ENCODE measurements around the gene CSH1.
"Not testable (repeated sequence)": the region's sequence is repeated elsewhere in the genome, so short reads cannot be mapped to it uniquely, and the experiment has no call there.

The CSH1 gene

GRCh38 chr17:63871646-63872365, 24.6 kb downstream of the CSH1 start:
- not testable (repeated sequence) for H3K27me3 ChIP-seq (ENCODE audit: control insufficient read depth, insufficient read depth, low read length); H3K9ac ChIP-seq (ENCODE audit: low read depth, low read length); H3K9me3 ChIP-seq (ENCODE audit: control insufficient read depth, insufficient read depth, low read length); H3K36me3 ChIP-seq (ENCODE audit: control insufficient read depth, insufficient read depth, low read length); H3K4me1 ChIP-seq (ENCODE audit: control insufficient read depth, insufficient read depth, low read length); H3K4me3 ChIP-seq (ENCODE audit: low read depth, low read length)

DNA sequence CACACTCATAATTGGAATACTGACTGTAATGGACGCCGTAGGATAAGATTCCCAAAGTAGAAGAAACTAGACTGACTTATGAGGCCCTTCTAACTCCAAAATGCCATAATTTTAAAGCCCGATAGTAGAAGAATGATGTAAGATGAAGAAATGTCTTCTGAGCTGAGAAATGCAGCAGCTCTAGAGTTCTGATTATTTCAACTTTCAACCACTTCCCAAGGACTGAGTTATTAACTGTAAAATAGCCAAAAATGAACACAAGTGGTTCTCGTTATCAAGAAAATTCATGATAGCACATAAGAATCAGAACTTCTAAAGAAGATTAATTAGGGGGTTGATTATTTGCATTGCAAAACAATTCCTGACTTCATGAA, 26.1 kb downstream of the CSH1 start:
- not testable (repeated sequence) for H3K4me1 ChIP-seq (ENCODE audit: control insufficient read depth, insufficient read depth, low read length); H3K27me3 ChIP-seq (ENCODE audit: control insufficient read depth, insufficient read depth, low read length); H3K9me3 ChIP-seq (ENCODE audit: control insufficient read depth, insufficient read depth, low read length); H3K4me3 ChIP-seq (ENCODE audit: low read depth, low read length); H3K36me3 ChIP-seq (ENCODE audit: control insufficient read depth, insufficient read depth, low read length); H3K9ac ChIP-seq (ENCODE audit: low read depth, low read length)

- H3K36me3 ChIP-seq (ENCODE audit: control insufficient read depth, insufficient read depth, low read length); H3K9ac ChIP-seq (ENCODE audit: low read depth, low read length); H3K27me3 ChIP-seq (ENCODE audit: control insufficient read depth, insufficient read depth, low read length); H3K4me1 ChIP-seq (ENCODE audit: control insufficient read depth, insufficient read depth, low read length); H3K4me3 ChIP-seq (ENCODE audit: low read depth, low read length); H3K9me3 ChIP-seq (ENCODE audit: control insufficient read depth, insufficient read depth, low read length): not testable (repeated sequence)
These were observed 26.7 kb downstream of the CSH1 start for GRCh38 chr17:63869491-63870291.

- H3K36me3 ChIP-seq (ENCODE audit: control insufficient read depth, insufficient read depth, low read length); H3K27me3 ChIP-seq (ENCODE audit: control insufficient read depth, insufficient read depth, low read length); H3K4me1 ChIP-seq (ENCODE audit: control insufficient read depth, insufficient read depth, low read length); H3K9me3 ChIP-seq (ENCODE audit: control insufficient read depth, insufficient read depth, low read length); H3K9ac ChIP-seq (ENCODE audit: low read depth, low read length); H3K4me3 ChIP-seq (ENCODE audit: low read depth, low read length): not testable (repeated sequence)
These were observed 29.7 kb downstream of the CSH1 start for GRCh38 chr17:63866625-63867024.

DNA sequence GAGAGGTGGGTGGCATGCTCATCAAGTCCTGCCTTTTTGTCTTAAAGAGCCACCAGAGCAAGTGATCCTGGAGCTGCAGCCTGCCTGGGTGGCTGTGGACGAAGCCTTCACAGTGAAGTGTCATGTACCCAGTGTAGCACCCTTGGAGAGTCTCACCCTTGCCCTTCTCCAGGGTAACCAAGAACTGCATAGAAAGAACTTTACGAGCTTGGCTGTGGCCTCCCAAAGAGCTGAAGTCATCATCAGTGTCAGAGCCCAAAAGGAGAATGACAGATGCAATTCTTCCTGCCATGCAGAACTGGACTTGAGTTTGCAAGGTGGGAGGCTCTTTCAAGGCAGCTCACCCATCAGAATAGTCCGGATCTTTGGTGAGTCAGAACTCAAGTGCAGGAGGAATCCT, 37.1 kb downstream of the CSH1 start:
- no peaks in the 10 kb centered on the region for H3K36me3 ChIP-seq (ENCODE audit: control insufficient read depth, insufficient read depth, low read length)
- no peaks in the 10 kb centered on the region for H3K9me3 ChIP-seq (ENCODE audit: control insufficient read depth, insufficient read depth, low read length)
- H3K9ac ChIP-seq (ENCODE audit: low read depth, low read length) = no peak overlapping the region
- peaks cover 2% of the 10 kb centered on the region for H3K27me3 ChIP-seq (ENCODE audit: control insufficient read depth, insufficient read depth, low read length)
- no peaks in the 10 kb centered on the region for H3K4me1 ChIP-seq (ENCODE audit: control insufficient read depth, insufficient read depth, low read length)
- H3K4me3 ChIP-seq (ENCODE audit: low read depth, low read length) = no peak overlapping the region

DNA sequence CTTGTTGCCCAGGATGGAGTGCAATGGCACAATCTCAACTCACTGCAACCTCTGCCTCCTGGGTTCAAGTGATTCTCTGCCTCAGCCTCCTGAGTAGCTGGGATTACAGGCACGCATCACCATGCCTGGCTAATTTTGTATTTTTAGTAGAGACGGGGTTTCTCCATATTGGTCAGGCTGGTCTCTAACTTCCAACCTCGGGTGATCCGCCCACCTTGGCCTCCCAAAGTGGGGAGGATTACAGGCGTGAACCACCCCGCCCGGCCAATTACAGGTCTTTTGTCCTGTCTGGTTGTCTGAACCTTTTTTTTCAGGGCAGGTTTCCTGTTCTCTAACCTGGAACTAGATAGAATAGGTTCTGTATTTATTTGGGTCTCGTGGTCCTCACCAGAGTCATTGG, 39.9 kb downstream of the CSH1 start:
- H3K4me3 ChIP-seq (ENCODE audit: low read depth, low read length); H3K4me1 ChIP-seq (ENCODE audit: control insufficient read depth, insufficient read depth, low read length); H3K9me3 ChIP-seq (ENCODE audit: control insufficient read depth, insufficient read depth, low read length); H3K27me3 ChIP-seq (ENCODE audit: control insufficient read depth, insufficient read depth, low read length); H3K36me3 ChIP-seq (ENCODE audit: control insufficient read depth, insufficient read depth, low read length); H3K9ac ChIP-seq (ENCODE audit: low read depth, low read length): not testable (repeated sequence)

GRCh38 chr17:63855185-63855584, 41.2 kb downstream of the CSH1 start:
- Histone ChIP-seq H3K9me3 (ENCODE audit: control insufficient read depth, insufficient read depth, low read length) (no peaks in the 10 kb centered on the region), H3K4me3 (ENCODE audit: low read depth, low read length) (no peak overlapping the region), H3K36me3 (ENCODE audit: control insufficient read depth, insufficient read depth, low read length) (no peaks in the 10 kb centered on the region), H3K27me3 (ENCODE audit: control insufficient read depth, insufficient read depth, low read length) (peaks cover 2% of the 10 kb centered on the region), H3K9ac (ENCODE audit: low read depth, low read length) (no peak overlapping the region), H3K4me1 (ENCODE audit: control insufficient read depth, insufficient read depth, low read length) (no peaks in the 10 kb centered on the region)

- Histone ChIP-seq H3K9ac (ENCODE audit: low read depth, low read length) (no peak overlapping the region), H3K36me3 (ENCODE audit: control insufficient read depth, insufficient read depth, low read length) (no peaks in the 10 kb centered on the region), H3K4me1 (ENCODE audit: control insufficient read depth, insufficient read depth, low read length) (no peaks in the 10 kb centered on the region), H3K4me3 (ENCODE audit: low read depth, low read length) (no peak overlapping the region), H3K9me3 (ENCODE audit: control insufficient read depth, insufficient read depth, low read length) (no peaks in the 10 kb centered on the region), H3K27me3 (ENCODE audit: control insufficient read depth, insufficient read depth, low read length) (peaks cover 3% of the 10 kb centered on the region)
These were observed 41.7 kb downstream of the CSH1 start for GRCh38 chr17:63854709-63855108.

DNA sequence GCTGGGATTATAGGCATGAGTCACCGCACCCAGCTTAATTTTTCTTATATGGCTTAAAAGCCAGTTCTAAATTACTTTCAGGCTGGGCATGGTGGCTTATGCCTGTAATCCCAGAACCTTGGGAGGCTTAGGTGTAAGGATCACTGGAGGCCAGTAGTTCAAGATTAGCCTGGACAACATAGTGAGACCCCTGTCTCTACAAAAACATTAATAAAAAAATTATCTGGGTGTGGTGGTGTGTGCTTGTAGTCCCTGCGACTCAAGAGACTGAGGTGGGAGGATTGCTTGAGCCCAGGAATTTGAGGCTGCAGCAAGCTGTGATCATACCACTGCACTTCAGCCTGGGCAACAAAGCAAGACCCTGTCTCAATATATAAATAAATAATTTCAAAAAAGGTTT, 43.1 kb downstream of the CSH1 start:
- Histone ChIP-seq H3K4me1 (ENCODE audit: control insufficient read depth, insufficient read depth, low read length) (no peaks in the 10 kb centered on the region), H3K27me3 (ENCODE audit: control insufficient read depth, insufficient read depth, low read length) (peaks cover 12% of the 10 kb centered on the region), H3K36me3 (ENCODE audit: control insufficient read depth, insufficient read depth, low read length) (no peaks in the 10 kb centered on the region), H3K9ac (ENCODE audit: low read depth, low read length) (no peak overlapping the region), H3K9me3 (ENCODE audit: control insufficient read depth, insufficient read depth, low read length) (no peaks in the 10 kb centered on the region), H3K4me3 (ENCODE audit: low read depth, low read length) (no peak overlapping the region)

GRCh38 chr17:63850401-63850800, 46.0 kb downstream of the CSH1 start:
- Histone ChIP-seq H3K9me3 (ENCODE audit: control insufficient read depth, insufficient read depth, low read length) (no peaks in the 10 kb centered on the region), H3K36me3 (ENCODE audit: control insufficient read depth, insufficient read depth, low read length) (no peaks in the 10 kb centered on the region), H3K27me3 (ENCODE audit: control insufficient read depth, insufficient read depth, low read length) (peaks cover 29% of the 10 kb centered on the region), H3K4me1 (ENCODE audit: control insufficient read depth, insufficient read depth, low read length) (no peaks in the 10 kb centered on the region), H3K4me3 (ENCODE audit: low read depth, low read length) (no peak overlapping the region), H3K9ac (ENCODE audit: low read depth, low read length) (no peak overlapping the region)

DNA sequence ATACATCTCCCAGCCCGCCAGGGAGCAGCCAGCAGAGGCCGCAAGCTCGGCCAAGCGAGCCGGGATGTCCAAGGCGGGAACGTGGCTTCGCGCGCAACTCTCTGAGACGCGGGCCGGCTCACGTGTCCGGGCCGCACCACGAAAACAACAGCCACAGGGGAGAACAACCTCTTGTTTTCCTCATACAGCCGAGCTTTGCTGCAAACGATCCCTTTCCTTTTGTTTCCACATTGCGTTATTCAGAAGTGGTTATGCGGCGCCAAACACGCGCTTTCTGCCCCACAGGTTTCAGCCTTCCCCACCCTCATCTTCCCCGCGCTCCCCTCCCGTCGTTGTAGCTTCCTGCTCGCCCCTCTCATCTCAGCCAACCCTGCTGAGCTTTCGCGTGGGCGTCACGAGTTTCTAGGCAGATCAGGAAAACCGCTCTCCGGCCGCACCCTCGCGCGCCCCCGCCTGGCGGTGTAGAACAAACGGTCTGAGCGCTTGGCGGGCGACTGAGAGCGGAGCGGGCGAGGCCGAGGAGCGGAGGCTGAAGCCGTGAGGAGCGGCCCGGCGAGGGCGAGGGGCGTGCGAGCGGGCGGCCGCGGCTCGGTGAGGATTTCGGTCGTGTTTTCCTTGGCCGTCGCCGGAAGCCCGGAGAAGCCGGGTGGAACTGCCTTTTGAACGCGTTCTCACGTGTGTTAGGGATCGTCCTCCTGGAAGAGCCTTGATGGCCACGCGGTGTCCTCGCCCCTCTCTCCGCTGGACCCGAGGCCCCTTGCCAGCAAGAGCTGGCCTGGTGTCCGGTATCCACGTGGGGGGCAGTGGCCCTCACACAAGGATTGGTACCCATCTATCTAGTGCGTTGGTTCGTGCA, 47.3 kb downstream of the CSH1 start:
- peaks cover 29% of the 10 kb centered on the region for H3K27me3 ChIP-seq (ENCODE audit: control insufficient read depth, insufficient read depth, low read length)
- H3K4me1 ChIP-seq (ENCODE audit: control insufficient read depth, insufficient read depth, low read length) = no peaks in the 10 kb centered on the region
- H3K4me3 ChIP-seq (ENCODE audit: low read depth, low read length) = peak overlapping the region; percentile 5
- no peaks in the 10 kb centered on the region for H3K9me3 ChIP-seq (ENCODE audit: control insufficient read depth, insufficient read depth, low read length)
- H3K36me3 ChIP-seq (ENCODE audit: control insufficient read depth, insufficient read depth, low read length) = no peaks in the 10 kb centered on the region
- peak overlapping the region; percentile 77 for H3K9ac ChIP-seq (ENCODE audit: low read depth, low read length)
